Vagina (tissue), 2 donors: ENCODE data around the gene TAS2R40.

Experiments used
- POLR2A ChIP-seq, 2 donors: fragments of 450-650 bp; IDR thresholded peaks; one replicate each; pipeline ENCODE4 v1.6.1; 2017; ENCODE audit warnings: antibody characterized with exemption in 2 of 2, mild to moderate bottlenecking in 2 of 2, moderate library complexity in 2 of 2
- TF ChIP-seq, protein P1 (sequence below), 3 experiments: fragments of 450-650 bp in 2 of 3; fragments of 200-600 bp in 1 of 3; sonication (generic) in 1 of 3; IDR thresholded peaks; one replicate each; pipeline ENCODE4 v1.5.1; 2017 to 2019; ENCODE audit warnings: antibody characterized with exemption in 3 of 3, mild to moderate bottlenecking in 2 of 3, moderate library complexity in 2 of 3

GRCh38 chr7:143229054-143229790 is 7.4 kb downstream of the TAS2R40 start:
- TF ChIP-seq, protein P1, sequence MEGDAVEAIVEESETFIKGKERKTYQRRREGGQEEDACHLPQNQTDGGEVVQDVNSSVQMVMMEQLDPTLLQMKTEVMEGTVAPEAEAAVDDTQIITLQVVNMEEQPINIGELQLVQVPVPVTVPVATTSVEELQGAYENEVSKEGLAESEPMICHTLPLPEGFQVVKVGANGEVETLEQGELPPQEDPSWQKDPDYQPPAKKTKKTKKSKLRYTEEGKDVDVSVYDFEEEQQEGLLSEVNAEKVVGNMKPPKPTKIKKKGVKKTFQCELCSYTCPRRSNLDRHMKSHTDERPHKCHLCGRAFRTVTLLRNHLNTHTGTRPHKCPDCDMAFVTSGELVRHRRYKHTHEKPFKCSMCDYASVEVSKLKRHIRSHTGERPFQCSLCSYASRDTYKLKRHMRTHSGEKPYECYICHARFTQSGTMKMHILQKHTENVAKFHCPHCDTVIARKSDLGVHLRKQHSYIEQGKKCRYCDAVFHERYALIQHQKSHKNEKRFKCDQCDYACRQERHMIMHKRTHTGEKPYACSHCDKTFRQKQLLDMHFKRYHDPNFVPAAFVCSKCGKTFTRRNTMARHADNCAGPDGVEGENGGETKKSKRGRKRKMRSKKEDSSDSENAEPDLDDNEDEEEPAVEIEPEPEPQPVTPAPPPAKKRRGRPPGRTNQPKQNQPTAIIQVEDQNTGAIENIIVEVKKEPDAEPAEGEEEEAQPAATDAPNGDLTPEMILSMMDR (IDR thresholded peaks at IDR 0.05), result no peak
- no peak for TF ChIP-seq POLR2A (IDR thresholded peaks at IDR 0.05)
